MV-4-11 (cell line): ENCODE results near the gene RGL4.
A peak's percentile ranks its signal among the peaks of the same experiment; 100 is the strongest.

ENCODE experiments used
- DNase-seq: peaks from one replicate; lab custom pipeline; 2025; lab: John Stamatoyannopoulos, UW

RGL4 gene

GRCh38 chr22:23698094-23698493 lies 7.3 kb downstream of the RGL4 start:
- peak; percentile 21 for DNase-seq

- DNase-seq, result no peak
These were observed 7.9 kb downstream of the RGL4 start for GRCh38 chr22:23698673-23699235.

DNA sequence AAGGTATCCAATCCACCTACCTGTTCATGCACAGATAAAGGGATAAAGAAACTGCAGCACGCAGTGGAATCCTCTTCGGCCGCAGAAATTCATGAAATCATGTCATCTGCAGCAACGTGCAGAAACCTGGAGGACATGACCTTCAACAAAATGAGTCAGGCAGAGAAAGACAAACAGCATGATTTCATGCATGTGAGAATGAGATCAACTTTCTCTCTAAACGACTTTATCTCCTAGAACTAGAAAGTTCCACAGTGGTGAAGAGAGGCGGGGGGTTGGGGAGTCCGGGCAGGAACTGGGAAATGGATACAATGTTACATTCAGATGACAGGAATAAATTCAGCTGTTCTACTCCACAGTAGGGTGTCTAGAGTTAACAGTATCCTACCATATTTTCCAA lies 9.9 kb downstream of the RGL4 start:
- no peak for DNase-seq

- DNase-seq, result no peak
These were observed 13.2 kb downstream of the RGL4 start for GRCh38 chr22:23704062-23704461.

DNA sequence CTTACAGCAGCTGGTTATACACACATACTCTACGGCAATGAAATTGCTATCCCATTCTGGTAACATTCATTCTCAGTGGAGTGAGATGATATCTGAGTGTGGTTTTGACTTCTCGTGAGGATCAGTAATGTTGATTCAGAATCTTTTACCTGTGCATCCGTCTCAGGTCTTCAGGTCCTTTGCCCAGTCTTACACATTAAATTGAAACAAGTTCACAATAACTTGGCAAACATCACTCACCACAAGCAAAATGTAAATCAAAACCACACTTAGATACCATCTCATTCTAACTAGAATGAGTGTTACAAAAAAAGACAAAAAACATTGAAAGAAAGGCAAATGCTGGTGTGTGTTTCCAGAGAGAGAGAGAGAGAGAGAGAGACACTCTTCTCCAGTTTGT lies 14.0 kb downstream of the RGL4 start:
- DNase-seq, result no peak

DNA sequence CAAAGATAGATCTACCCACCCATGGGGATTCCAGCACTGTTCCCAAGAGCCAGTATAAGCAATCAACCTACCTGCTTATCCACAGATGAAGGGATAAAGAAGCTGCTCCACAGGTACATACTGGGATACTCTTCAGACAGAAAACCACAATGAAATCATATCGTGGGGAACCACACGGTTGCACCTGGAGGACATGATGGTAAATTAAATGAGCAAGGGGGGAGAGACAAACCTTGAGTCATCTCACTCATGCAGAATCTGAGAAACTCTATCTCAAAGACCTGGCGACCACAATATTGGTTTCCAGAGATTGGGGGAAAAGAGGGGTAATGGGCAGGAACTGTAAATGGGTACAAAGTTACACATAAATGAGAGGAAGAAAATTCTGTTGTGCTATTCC lies 14.5 kb downstream of the RGL4 start:
- DNase-seq, result no peak

DNA sequence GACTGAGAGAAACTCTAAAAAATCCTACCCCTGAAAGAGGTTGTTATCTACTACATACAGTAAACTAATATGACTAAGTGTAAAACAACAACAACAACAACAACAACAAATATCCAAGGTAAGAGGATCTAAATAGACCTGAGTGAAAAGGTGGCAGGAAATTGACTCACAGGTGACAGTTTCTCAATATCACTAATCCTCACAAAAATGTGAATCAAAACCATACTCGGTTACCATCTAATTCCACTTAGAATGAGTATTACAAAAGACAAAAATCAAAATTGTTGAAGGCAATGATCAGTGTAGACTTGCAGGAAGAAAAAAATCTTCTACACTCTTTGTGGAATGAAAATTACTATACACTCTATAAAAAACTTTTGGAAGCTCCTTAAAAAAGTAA lies 17.5 kb downstream of the RGL4 start:
- no peak for DNase-seq

GRCh38 chr22:23709107-23709506 lies 18.3 kb downstream of the RGL4 start:
- no peak for DNase-seq

GRCh38 chr22:23712256-23712655 lies 21.4 kb downstream of the RGL4 start:
- peak; percentile 47 for DNase-seq

- no peak for DNase-seq
These were observed 23.1 kb downstream of the RGL4 start for GRCh38 chr22:23713696-23714595.

DNA sequence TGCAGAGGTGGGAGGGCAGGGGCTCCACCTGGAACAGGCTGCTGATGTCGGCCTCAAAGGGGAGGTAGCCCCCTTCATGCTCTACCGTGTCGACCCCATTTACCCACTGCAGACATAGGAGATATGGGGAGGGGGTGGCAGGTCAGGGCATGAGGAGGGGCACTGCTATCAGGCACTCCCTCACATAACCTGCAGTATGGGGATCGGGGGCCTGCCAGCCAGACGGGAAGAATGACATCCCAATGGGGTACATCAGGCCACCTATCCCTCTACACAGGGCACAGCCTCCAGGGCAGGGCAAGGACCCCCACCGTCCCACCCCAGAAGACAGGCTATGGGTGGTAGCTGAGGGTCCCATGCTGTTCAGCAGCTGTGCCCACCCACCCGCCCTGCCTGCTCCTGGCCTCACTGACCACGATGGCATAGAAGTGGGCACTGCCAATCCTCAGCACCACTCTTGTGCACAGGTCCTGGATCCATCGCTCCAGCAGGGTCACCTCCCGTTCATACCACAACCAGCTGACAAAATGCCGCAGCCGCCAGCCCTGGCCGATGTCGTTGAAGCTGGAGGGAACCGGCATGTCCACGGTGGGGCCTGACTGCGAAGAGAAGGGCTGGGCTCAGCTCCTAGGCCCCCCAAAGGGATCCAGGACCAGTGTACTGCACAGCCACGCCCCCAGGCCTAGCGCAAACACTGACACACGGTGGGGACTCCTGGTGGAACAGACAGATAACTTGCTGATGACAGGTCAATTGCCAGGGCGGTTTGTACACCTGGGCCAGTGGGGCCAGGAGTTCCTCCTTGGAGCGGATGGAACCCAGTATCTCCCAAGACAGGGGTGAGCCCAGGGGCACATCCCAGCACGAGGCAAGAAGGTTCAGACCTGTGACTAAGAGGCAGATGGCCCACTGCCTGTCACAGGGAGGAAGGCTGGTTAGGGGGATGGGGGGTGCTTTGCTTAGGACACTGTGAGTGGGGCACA lies 24.1 kb downstream of the RGL4 start:
- DNase-seq, result no peak

GRCh38 chr22:23715806-23716375 lies 25.1 kb downstream of the RGL4 start:
- DNase-seq, result peak; percentile 67

DNA sequence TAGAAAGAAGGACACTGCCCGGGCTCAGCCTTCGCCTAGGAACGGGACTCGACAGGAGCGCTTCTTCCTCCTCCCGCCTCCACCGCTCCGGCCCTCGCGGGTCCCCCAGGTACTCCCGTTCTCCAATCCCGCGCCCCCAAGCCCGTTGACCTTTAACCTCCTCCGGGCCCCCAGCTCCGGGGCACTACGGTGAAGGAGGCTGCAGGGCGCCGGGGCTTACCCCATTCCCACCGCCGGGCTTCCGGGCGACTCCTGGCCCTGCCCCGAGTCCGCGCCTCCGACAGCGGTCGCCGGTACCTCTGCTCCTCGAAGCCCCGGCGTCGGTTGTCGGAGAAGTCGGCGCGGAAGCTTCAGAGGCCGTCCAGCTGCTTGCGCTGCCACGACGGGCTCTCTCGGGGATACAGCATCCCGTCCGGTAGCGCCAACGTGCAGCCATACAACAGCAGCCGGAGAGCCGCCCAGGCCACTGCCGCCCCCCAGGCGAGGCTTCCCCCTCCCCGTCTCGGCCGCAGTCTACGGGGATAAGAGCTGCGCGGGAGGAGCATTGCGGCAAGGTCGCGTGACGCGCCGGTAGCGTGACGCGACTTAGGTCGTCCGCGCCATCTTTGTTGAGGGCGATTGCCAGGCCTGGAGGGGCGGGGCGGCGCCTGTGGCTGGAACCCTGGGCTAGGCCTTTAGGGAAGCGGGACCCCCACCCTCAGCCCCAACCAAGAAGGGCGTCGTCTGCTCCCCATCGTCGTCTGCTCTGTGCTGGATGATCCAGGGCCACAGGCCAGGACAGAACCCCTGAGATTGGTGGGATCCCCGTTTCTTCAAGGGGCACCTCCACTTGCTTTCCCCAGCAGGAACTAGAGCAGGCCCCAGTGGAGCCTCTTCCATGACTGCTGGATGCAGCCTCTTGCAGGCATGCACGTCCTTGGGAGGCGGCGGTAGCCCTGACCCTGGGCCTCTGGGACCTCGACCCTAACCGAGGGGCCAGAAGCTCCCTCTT lies 26.3 kb downstream of the RGL4 start:
- DNase-seq, result peak; percentile 76

GRCh38 chr22:23718371-23719165 lies 27.8 kb downstream of the RGL4 start:
- DNase-seq, result no peak

- no peak for DNase-seq
These were observed 30.0 kb downstream of the RGL4 start for GRCh38 chr22:23720855-23721254.

DNA sequence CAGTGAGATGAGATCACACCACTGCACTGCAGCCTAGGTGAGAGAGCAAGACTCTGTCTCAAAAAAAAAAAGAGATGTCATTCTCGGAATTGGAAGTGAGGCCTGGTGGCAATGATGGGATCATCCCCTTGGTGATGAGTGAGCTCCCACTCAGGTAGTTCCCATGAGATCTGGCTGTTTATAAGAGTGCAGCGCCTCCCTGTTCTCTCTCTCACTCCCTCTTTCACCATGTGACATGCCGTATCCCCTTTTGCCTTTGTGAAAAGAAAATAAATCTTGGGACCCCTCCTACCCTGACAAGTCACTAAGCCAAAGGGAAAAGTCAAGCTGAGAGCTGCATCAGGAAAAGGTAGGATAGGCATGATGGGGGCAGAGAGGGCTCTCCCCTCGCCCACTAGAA lies 31.3 kb downstream of the RGL4 start:
- no peak for DNase-seq

DNA sequence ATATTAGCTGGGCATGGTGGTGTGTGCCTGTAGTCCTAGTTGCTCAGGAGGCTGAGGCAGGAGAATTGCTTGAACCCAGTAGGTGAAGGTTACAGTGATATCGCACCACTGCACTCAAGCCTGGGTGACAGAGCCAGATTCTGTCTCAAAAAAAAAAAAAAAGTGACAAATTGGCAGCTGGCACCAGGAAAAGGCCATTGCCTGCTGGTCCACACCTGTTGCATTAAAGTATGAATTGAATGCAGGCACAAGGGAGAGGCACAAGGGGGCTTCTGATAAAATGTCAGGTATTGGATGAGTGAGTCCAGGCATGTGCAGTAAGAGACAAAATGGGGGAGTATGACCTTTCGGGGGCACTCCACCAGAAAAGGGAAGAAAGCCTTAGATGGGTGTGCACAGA lies 31.9 kb downstream of the RGL4 start:
- DNase-seq, result no peak

DNA sequence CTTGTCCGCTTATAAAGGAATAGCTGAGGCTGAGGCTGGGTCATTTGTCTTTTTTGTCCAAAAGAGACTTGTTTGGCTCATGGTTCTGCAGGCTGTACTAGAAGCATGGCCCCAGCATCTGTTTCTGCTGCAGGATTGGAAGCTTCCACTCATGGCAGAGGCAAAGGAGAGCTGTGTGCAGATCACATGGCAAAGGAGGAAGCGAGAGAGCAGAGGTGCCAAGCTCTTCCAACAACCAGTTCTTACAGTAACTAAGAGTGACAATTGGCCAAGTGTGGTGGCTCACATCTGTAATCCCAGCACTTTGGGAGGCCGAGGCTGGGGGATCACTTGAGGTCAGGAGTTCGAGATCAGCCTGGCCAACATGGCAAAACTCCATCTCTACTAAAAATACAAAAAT lies 37.3 kb downstream of the RGL4 start:
- peak; percentile 88 for DNase-seq

- no peak for DNase-seq
These were observed 46.9 kb downstream of the RGL4 start for GRCh38 chr22:23737696-23738095.
